Measurements from ENCODE around the gene TUBGCP3. TPM values are rescaled to one million over a fixed set of nuclear protein-coding genes. Genes with fewer than 3 reads are reported as not detected.

TUBGCP3 gene
- total RNA-seq, 2 experiments from 2014 or later, result 19.4 to 36.2 TPM

DNA sequence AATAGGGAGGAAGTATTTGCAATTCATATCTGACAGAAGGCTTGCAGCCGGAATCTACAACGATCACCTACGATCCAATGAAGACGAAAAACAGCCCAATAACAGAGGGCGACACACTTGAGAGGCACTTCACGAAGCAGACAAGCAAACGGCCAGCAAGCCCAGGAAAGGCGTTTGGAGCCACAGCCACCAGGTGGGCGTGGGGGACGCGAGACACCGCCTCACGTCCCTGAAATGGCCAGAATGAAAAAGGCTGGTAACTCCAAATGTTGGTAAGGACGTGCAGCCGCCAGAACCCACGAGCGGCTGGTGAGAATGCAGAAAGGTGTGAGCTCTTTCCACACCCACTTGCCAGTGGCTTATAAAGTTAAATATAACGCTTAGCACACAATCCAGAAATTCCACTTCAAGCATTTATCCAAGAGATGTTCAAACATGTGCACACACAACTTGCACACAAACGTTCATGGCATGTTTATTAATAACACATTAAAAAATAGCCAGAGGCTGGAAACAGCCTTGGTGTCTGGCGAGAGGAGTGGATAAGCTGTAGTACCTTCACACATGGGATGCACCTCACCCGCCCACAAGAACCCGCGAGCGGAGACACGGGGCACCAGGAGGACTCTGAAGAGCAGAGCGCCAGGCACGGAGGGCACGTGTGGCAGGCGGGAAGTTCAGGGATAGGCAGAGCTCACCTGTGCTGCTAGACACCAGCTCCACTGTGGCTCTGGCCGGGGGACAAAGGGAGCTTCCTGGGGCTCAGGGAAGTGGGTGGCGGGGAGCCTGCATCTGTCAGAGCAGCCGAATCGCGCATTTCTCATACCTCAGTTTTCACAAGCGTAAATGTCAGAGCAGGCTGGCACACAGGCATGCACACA is 122.5 kb downstream of the TUBGCP3 start:
- ChIA-PET POLR2A (interaction anchor here (0.6 kb wide), 1 partner anchor 212 kb away, joined by 4 read pairs; no protein-coding TSS in a partner anchor), CTCF (ENCODE audit: unreplicated experiment) (no interaction called here)
- Histone ChIP-seq H4K20me1 (ENCODE audit: insufficient read depth, low read length) (no peaks in the 10 kb centered on the region), H3K79me2 (ENCODE audit: insufficient read depth, low read depth, low read length) (no peaks in the 10 kb centered on the region), H3K4me3 (ENCODE audit: low read depth, low read length, poor library complexity, severe bottlenecking) (no peak overlapping the region), H2AFZ (ENCODE audit: low read length) (no peak overlapping the region), H3K36me3 (ENCODE audit: insufficient read depth, low read length) (no peaks in the 10 kb centered on the region), H3K9me3 (ENCODE audit: low read length) (no peaks in the 10 kb centered on the region), H3K4me1 (ENCODE audit: insufficient read depth, low read length, poor library complexity, severe bottlenecking) (no peaks in the 10 kb centered on the region), H3K4me2 (ENCODE audit: low read length) (no peak overlapping the region), H3K9me2 (ENCODE audit: insufficient read depth, low read length) (no peaks in the 10 kb centered on the region), H3K27ac (ENCODE audit: low read depth, low read length, poor library complexity, severe bottlenecking) (no peak overlapping the region)
- DNase-seq (ENCODE audit: low spot score), result no peak
- TF ChIP-seq CTCF (conservative IDR thresholded peaks at IDR 0.05; ENCODE audit: low read length) (no peak), EZH2phosphoT487 (IDR thresholded peaks at IDR 0.05; ENCODE audit: borderline replicate concordance, low read depth, low read length) (no peak)
- intact Hi-C loops (cut with micrococcal nuclease; ENCODE audit: unreplicated experiment), result no loop called here
- BruUV-seq (replicated peaks), result no TSS peak

GRCh38 chr13:112464720-112465119 is 123.2 kb downstream of the TUBGCP3 start:
- no TSS peak for BruUV-seq (replicated peaks)
- DNase-seq (ENCODE audit: low spot score), result no peak
- intact Hi-C loops (cut with micrococcal nuclease; ENCODE audit: unreplicated experiment), result no loop called here
- Histone ChIP-seq H3K9me3 (ENCODE audit: low read length) (no peaks in the 10 kb centered on the region), H2AFZ (ENCODE audit: low read length) (no peak overlapping the region), H3K79me2 (ENCODE audit: insufficient read depth, low read depth, low read length) (no peaks in the 10 kb centered on the region), H3K4me1 (ENCODE audit: insufficient read depth, low read length, poor library complexity, severe bottlenecking) (no peaks in the 10 kb centered on the region), H4K20me1 (ENCODE audit: insufficient read depth, low read length) (no peaks in the 10 kb centered on the region), H3K4me2 (ENCODE audit: low read length) (no peak overlapping the region), H3K27ac (ENCODE audit: low read depth, low read length, poor library complexity, severe bottlenecking) (no peak overlapping the region), H3K4me3 (ENCODE audit: low read depth, low read length, poor library complexity, severe bottlenecking) (no peak overlapping the region), H3K36me3 (ENCODE audit: insufficient read depth, low read length) (no peaks in the 10 kb centered on the region), H3K9me2 (ENCODE audit: insufficient read depth, low read length) (no peaks in the 10 kb centered on the region)
- ChIA-PET POLR2A (interaction anchor here (0.6 kb wide), 1 partner anchor 212 kb away, joined by 4 read pairs; no protein-coding TSS in a partner anchor), CTCF (ENCODE audit: unreplicated experiment) (no interaction called here)
- TF ChIP-seq CTCF (conservative IDR thresholded peaks at IDR 0.05; ENCODE audit: low read length) (no peak), EZH2phosphoT487 (IDR thresholded peaks at IDR 0.05; ENCODE audit: borderline replicate concordance, low read depth, low read length) (no peak)

- Histone ChIP-seq H3K4me1 (ENCODE audit: insufficient read depth, low read length, poor library complexity, severe bottlenecking) (no peaks in the 10 kb centered on the region), H3K4me2 (ENCODE audit: low read length) (no peak overlapping the region), H3K9me3 (ENCODE audit: low read length) (no peaks in the 10 kb centered on the region), H3K9me2 (ENCODE audit: insufficient read depth, low read length) (no peaks in the 10 kb centered on the region), H3K4me3 (ENCODE audit: low read depth, low read length, poor library complexity, severe bottlenecking) (no peak overlapping the region), H3K36me3 (ENCODE audit: insufficient read depth, low read length) (no peaks in the 10 kb centered on the region), H3K79me2 (ENCODE audit: insufficient read depth, low read depth, low read length) (no peaks in the 10 kb centered on the region), H2AFZ (ENCODE audit: low read length) (no peak overlapping the region), H4K20me1 (ENCODE audit: insufficient read depth, low read length) (no peaks in the 10 kb centered on the region), H3K27ac (ENCODE audit: low read depth, low read length, poor library complexity, severe bottlenecking) (no peak overlapping the region)
- TF ChIP-seq EZH2phosphoT487 (IDR thresholded peaks at IDR 0.05; ENCODE audit: borderline replicate concordance, low read depth, low read length) (no peak), CTCF (conservative IDR thresholded peaks at IDR 0.05; ENCODE audit: low read length) (no peak)
- intact Hi-C loops (cut with micrococcal nuclease; ENCODE audit: unreplicated experiment), result no loop called here
- no peak for DNase-seq (ENCODE audit: low spot score)
- POLR2A ChIA-PET, result interaction anchor here (0.6 kb wide), 1 partner anchor 1112 kb away, joined by 3 read pairs; no protein-coding TSS in a partner anchor
- CTCF ChIA-PET (ENCODE audit: unreplicated experiment), result no interaction called here
- BruUV-seq (replicated peaks), result no TSS peak
Measured at GRCh38 chr13:112462408-112462807, 125.5 kb downstream of the TUBGCP3 start.

All from OCI-LY7 (cell line).